WTC11 (cell line): Measurements from ENCODE around the gene KRT222. TPM values are rescaled to one million over a fixed set of nuclear protein-coding genes. Genes with fewer than 3 reads are reported as not detected.

Source experiments
- ATAC-seq: fragments of 200-7000 bp; cut with Tn5 transposase; 2 replicates; pipeline ENCODE4 v1.10.0; 2021; ENCODE audit warnings: mild to moderate bottlenecking, moderate library complexity
- CTCF ChIA-PET: fragments of 300-600 bp; sonication (Branson Sonifier 250); formaldehyde crosslinking; loops from one replicate; lab custom pipeline; 2021; ENCODE audit warnings: antibody characterized with exemption; lab: Charles Lee
- POLR2A ChIA-PET: fragments of 350-600 bp; sonication (Branson Sonifier 250); formaldehyde crosslinking; loops from one replicate; lab custom pipeline; 2021; ENCODE audit warnings: antibody characterized with exemption; lab: Charles Lee
- DNase-seq: peaks from one replicate; pipeline ENCODE4 v3.0.0; 2021; ENCODE audit warnings: low spot score
- H3K27ac Mint-ChIP-seq: 2 replicates; pipeline ENCODE4 v1.8.0; 2021; ENCODE audit warnings: mixed read lengths
- H3K27me3 Mint-ChIP-seq: 2 replicates; pipeline ENCODE4 v1.8.0; 2021; ENCODE audit warnings: low read depth, mild to moderate bottlenecking, moderate library complexity, mixed read lengths
- H3K36me3 Mint-ChIP-seq: 2 replicates; pipeline ENCODE4 v1.8.0; 2021; ENCODE audit warnings: mixed read lengths
- H3K4me1 Mint-ChIP-seq: 2 replicates; pipeline ENCODE4 v1.8.0; 2022; ENCODE audit warnings: mixed read lengths
- H3K4me3 Mint-ChIP-seq: 2 replicates; pipeline ENCODE4 v1.8.0; 2021; ENCODE audit warnings: mild to moderate bottlenecking, moderate library complexity, mixed read lengths
- H3K9me3 Mint-ChIP-seq: 2 replicates; pipeline ENCODE4 v1.8.0; 2021; ENCODE audit warnings: mixed read lengths
- ELF4 ChIP-seq: sonication (generic); formaldehyde crosslinking; IDR thresholded peaks from 2 replicates; pipeline ENCODE4 v1.8.1; 2022; ENCODE audit warnings: low read depth, mild to moderate bottlenecking, moderate library complexity, missing genetic modification reagents
- ESRRA ChIP-seq: sonication (generic); formaldehyde crosslinking; IDR thresholded peaks from 2 replicates; pipeline ENCODE4 v1.8.1; 2022; ENCODE audit warnings: mild to moderate bottlenecking, missing genetic modification reagents, borderline replicate concordance
- FOXK1 ChIP-seq: sonication (generic); formaldehyde crosslinking; IDR thresholded peaks from 2 replicates; pipeline ENCODE4 v1.8.0; 2022; ENCODE audit warnings: mild to moderate bottlenecking, moderate library complexity, missing genetic modification reagents
- FOXP1 ChIP-seq: sonication (generic); formaldehyde crosslinking; IDR thresholded peaks from 2 replicates; pipeline ENCODE4 v1.8.0; 2022; ENCODE audit warnings: missing genetic modification reagents, mild to moderate bottlenecking, moderate library complexity, borderline replicate concordance
- GTF2I ChIP-seq: fragments of 250-450 bp; sonication (Bioruptor Pico); conservative IDR thresholded peaks from 2 replicates; pipeline ENCODE4 v1.4.0; 2021; ENCODE audit warnings: mild to moderate bottlenecking
- KAT7 ChIP-seq: sonication (generic); formaldehyde crosslinking; IDR thresholded peaks from 2 replicates; pipeline ENCODE4 v1.8.1; 2023; ENCODE audit warnings: missing genetic modification reagents, mild to moderate bottlenecking, borderline replicate concordance
- MXD4 ChIP-seq: fragments of 250-450 bp; sonication (Bioruptor Pico); IDR thresholded peaks from 2 replicates; pipeline ENCODE4 v1.8.0; 2021; ENCODE audit warnings: mild to moderate bottlenecking, moderate library complexity, borderline replicate concordance
- NFATC4 ChIP-seq: fragments of 250-450 bp; sonication (Bioruptor Pico); IDR thresholded peaks from 2 replicates; pipeline ENCODE4 v1.9.0; 2021; ENCODE audit warnings: mild to moderate bottlenecking
- RORB ChIP-seq: fragments of 250-450 bp; sonication (Bioruptor Pico); IDR thresholded peaks from 2 replicates; pipeline ENCODE4 v1.9.0; 2021; ENCODE audit warnings: mild to moderate bottlenecking
- SMAD4 ChIP-seq: sonication (generic); formaldehyde crosslinking; IDR thresholded peaks from 2 replicates; pipeline ENCODE4 v1.8.0; 2022; ENCODE audit warnings: mild to moderate bottlenecking, missing genetic modification reagents
- TEAD1 ChIP-seq: sonication (generic); formaldehyde crosslinking; IDR thresholded peaks from 2 replicates; pipeline ENCODE4 v1.8.0; 2022; ENCODE audit warnings: mild to moderate bottlenecking, missing genetic modification reagents
- ZMAT4 ChIP-seq: fragments of 250-450 bp; sonication (Bioruptor Pico); IDR thresholded peaks from 2 replicates; pipeline ENCODE4 v1.9.0; 2021; ENCODE audit warnings: mild to moderate bottlenecking
- ZNF138 ChIP-seq: sonication (generic); formaldehyde crosslinking; conservative IDR thresholded peaks from 2 replicates; pipeline ENCODE4 v1.8.1; 2022; ENCODE audit warnings: mild to moderate bottlenecking, moderate library complexity, missing genetic modification reagents
- ZNF232 ChIP-seq: sonication (generic); formaldehyde crosslinking; IDR thresholded peaks from 2 replicates; pipeline ENCODE4 v1.8.0; 2022; ENCODE audit warnings: mild to moderate bottlenecking, missing genetic modification reagents
- ZNF317 ChIP-seq: sonication (generic); formaldehyde crosslinking; IDR thresholded peaks from 2 replicates; pipeline ENCODE4 v1.8.1; 2023; ENCODE audit warnings: low read depth, mild to moderate bottlenecking, moderate library complexity, missing genetic modification reagents, borderline replicate concordance
- ZNF423 ChIP-seq: fragments of 250-450 bp; sonication (Bioruptor Pico); IDR thresholded peaks from 2 replicates; pipeline ENCODE4 v2.1.2; 2022; ENCODE audit warnings: mild to moderate bottlenecking, moderate library complexity
- ZNF425 ChIP-seq: fragments of 250-450 bp; sonication (Bioruptor Pico); conservative IDR thresholded peaks from 2 replicates; pipeline ENCODE4 v1.9.0; 2021; ENCODE audit warnings: mild to moderate bottlenecking
- ZNF671 ChIP-seq: fragments of 250-450 bp; sonication (Bioruptor Pico); IDR thresholded peaks from 2 replicates; pipeline ENCODE4 v1.8.0; 2021; ENCODE audit warnings: mild to moderate bottlenecking
- total RNA-seq: library from RNA; stranded (reverse); gene quantifications from 3 replicates; pipeline ENCODE4 v1.2.3, GENCODE V29; 2021
- TF ChIP-seq, protein P1 (sequence below): sonication (generic); formaldehyde crosslinking; IDR thresholded peaks from 2 replicates; pipeline ENCODE4 v1.8.0; 2023; ENCODE audit warnings: missing genetic modification reagents, mild to moderate bottlenecking, borderline replicate concordance
- TF ChIP-seq, protein P2 (sequence below): sonication (generic); formaldehyde crosslinking; IDR thresholded peaks from 2 replicates; pipeline ENCODE4 v1.8.1; 2022; ENCODE audit warnings: low read depth, mild to moderate bottlenecking, moderate library complexity, missing genetic modification reagents, borderline replicate concordance
- TF ChIP-seq, protein P3 (sequence below): fragments of 250-450 bp; sonication (Bioruptor Pico); IDR thresholded peaks from 2 replicates; pipeline ENCODE4 v2.1.2; 2022; ENCODE audit warnings: mild to moderate bottlenecking, moderate library complexity
- TF ChIP-seq, protein P4 (sequence below): sonication (generic); formaldehyde crosslinking; IDR thresholded peaks from 2 replicates; pipeline ENCODE4 v1.8.1; 2022; ENCODE audit warnings: low read depth, missing genetic modification reagents, borderline replicate concordance

KRT222 gene
- total RNA-seq, 1 experiment from 2014 or later = 0.09 TPM

GRCh38 chr17:40622509-40622928 lies 42.5 kb downstream of the KRT222 start (continued):
- TF ChIP-seq, protein P1, sequence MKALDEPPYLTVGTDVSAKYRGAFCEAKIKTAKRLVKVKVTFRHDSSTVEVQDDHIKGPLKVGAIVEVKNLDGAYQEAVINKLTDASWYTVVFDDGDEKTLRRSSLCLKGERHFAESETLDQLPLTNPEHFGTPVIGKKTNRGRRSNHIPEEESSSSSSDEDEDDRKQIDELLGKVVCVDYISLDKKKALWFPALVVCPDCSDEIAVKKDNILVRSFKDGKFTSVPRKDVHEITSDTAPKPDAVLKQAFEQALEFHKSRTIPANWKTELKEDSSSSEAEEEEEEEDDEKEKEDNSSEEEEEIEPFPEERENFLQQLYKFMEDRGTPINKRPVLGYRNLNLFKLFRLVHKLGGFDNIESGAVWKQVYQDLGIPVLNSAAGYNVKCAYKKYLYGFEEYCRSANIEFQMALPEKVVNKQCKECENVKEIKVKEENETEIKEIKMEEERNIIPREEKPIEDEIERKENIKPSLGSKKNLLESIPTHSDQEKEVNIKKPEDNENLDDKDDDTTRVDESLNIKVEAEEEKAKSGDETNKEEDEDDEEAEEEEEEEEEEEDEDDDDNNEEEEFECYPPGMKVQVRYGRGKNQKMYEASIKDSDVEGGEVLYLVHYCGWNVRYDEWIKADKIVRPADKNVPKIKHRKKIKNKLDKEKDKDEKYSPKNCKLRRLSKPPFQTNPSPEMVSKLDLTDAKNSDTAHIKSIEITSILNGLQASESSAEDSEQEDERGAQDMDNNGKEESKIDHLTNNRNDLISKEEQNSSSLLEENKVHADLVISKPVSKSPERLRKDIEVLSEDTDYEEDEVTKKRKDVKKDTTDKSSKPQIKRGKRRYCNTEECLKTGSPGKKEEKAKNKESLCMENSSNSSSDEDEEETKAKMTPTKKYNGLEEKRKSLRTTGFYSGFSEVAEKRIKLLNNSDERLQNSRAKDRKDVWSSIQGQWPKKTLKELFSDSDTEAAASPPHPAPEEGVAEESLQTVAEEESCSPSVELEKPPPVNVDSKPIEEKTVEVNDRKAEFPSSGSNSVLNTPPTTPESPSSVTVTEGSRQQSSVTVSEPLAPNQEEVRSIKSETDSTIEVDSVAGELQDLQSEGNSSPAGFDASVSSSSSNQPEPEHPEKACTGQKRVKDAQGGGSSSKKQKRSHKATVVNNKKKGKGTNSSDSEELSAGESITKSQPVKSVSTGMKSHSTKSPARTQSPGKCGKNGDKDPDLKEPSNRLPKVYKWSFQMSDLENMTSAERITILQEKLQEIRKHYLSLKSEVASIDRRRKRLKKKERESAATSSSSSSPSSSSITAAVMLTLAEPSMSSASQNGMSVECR (CRISPR knock-in tag) = no peak
- TF ChIP-seq FOXK1 (CRISPR knock-in tag) = no peak
- no peak for TF ChIP-seq ELF4
- TF ChIP-seq ZMAT4 (CRISPR knock-in tag) = no peak
- TF ChIP-seq SMAD4 (CRISPR knock-in tag) = no peak
- no peak for TF ChIP-seq MXD4 (CRISPR knock-in tag)
- TF ChIP-seq ZNF232 (CRISPR knock-in tag) = no peak
- TF ChIP-seq, all 79 proteins: peak for 0

DNA sequence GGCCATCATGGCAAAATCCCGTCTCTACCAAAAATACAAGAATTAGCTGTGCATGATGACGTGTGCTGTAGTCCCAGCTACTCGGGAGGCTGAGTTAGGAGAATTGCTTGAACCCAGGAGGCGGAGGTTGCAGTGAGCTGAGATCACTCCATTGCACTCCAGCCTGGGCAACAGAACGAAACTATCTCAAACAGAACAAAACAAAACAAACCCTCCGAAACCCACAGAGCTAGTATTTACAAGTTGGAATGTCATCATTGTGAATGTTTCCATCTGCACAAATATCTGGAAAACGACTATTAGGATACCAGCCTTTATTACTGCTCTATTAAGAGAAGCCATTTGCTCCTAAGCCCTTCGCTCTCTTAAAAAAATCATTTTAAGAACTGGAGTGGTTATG lies 43.4 kb downstream of the KRT222 start:
- H3K27me3 Mint-ChIP-seq = peaks cover 2% of the 10 kb centered on the region; the same call in 1 of the 2 replicates
- CTCF ChIA-PET = interaction anchor here (0.8 kb wide), 1 partner anchor 106 kb away, joined by 3 read pairs; no protein-coding TSS in a partner anchor
- POLR2A ChIA-PET = no interaction called here
- H3K36me3 Mint-ChIP-seq = no peaks in the 10 kb centered on the region
- H3K27ac Mint-ChIP-seq = no peak overlapping the region
- peaks cover 15% of the 10 kb centered on the region for H3K4me1 Mint-ChIP-seq
- H3K9me3 Mint-ChIP-seq = no peaks in the 10 kb centered on the region
- DNase-seq = no peak
- TF ChIP-seq ZNF425 (CRISPR knock-in tag) (no peak), ZNF423 (no peak), FOXP1 (CRISPR knock-in tag) (no peak), ZNF671 (no peak), KAT7 (CRISPR knock-in tag) (no peak), NFATC4 (CRISPR knock-in tag) (no peak), ZMAT4 (CRISPR knock-in tag) (no peak), ZNF317 (no peak)
- TF ChIP-seq, protein P2, sequence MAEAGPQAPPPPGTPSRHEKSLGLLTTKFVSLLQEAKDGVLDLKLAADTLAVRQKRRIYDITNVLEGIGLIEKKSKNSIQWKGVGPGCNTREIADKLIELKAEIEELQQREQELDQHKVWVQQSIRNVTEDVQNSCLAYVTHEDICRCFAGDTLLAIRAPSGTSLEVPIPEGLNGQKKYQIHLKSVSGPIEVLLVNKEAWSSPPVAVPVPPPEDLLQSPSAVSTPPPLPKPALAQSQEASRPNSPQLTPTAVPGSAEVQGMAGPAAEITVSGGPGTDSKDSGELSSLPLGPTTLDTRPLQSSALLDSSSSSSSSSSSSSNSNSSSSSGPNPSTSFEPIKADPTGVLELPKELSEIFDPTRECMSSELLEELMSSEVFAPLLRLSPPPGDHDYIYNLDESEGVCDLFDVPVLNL (CRISPR knock-in tag) = no peak
- H3K4me3 Mint-ChIP-seq = no peak overlapping the region
- no peak for ATAC-seq

DNA sequence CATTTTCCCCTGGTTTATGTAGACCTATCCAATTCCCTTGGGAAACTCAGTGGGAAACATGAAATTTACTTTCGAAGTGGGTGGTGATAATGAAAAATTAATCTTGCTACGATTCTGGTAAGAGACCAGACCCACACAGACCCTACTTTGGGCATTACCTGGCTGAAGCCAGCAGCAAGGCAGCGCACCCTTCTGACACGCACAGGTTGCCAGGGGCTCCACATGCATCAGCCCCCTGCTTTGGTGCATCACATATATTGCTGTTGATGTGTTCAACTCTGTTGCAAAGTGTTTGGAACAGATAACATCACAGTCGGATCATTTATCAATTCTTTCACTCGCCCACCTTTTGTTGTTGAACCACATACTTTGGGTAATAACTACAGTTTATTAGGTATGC lies 44.0 kb downstream of the KRT222 start:
- no peak overlapping the region for H3K4me3 Mint-ChIP-seq
- ChIA-PET CTCF (interaction anchor here (0.8 to 1.8 kb wide), 10 partner anchors 14 to 258 kb away, joined by 3 to 9 read pairs (median 5); partner anchors contain the start of gene KRT222), POLR2A (no interaction called here)
- H3K27ac Mint-ChIP-seq = no peak overlapping the region
- H3K9me3 Mint-ChIP-seq = no peaks in the 10 kb centered on the region
- H3K36me3 Mint-ChIP-seq = no peaks in the 10 kb centered on the region
- H3K4me1 Mint-ChIP-seq = peaks cover 15% of the 10 kb centered on the region
- DNase-seq (no peak), ATAC-seq (no peak)
- TF ChIP-seq, protein P3, sequence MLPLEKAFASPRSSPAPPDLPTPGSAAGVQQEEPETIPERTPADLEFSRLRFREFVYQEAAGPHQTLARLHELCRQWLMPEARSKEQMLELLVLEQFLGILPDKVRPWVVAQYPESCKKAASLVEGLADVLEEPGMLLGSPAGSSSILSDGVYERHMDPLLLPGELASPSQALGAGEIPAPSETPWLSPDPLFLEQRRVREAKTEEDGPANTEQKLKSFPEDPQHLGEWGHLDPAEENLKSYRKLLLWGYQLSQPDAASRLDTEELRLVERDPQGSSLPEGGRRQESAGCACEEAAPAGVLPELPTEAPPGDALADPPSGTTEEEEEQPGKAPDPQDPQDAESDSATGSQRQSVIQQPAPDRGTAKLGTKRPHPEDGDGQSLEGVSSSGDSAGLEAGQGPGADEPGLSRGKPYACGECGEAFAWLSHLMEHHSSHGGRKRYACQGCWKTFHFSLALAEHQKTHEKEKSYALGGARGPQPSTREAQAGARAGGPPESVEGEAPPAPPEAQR (CRISPR knock-in tag) = no peak
- TF ChIP-seq ZNF138 (no peak), GTF2I (CRISPR knock-in tag) (no peak), ZMAT4 (CRISPR knock-in tag) (no peak), FOXK1 (CRISPR knock-in tag) (no peak), KAT7 (CRISPR knock-in tag) (no peak), ESRRA (CRISPR knock-in tag) (no peak), TEAD1 (CRISPR knock-in tag) (no peak), RORB (no peak)
- TF ChIP-seq, protein P4, sequence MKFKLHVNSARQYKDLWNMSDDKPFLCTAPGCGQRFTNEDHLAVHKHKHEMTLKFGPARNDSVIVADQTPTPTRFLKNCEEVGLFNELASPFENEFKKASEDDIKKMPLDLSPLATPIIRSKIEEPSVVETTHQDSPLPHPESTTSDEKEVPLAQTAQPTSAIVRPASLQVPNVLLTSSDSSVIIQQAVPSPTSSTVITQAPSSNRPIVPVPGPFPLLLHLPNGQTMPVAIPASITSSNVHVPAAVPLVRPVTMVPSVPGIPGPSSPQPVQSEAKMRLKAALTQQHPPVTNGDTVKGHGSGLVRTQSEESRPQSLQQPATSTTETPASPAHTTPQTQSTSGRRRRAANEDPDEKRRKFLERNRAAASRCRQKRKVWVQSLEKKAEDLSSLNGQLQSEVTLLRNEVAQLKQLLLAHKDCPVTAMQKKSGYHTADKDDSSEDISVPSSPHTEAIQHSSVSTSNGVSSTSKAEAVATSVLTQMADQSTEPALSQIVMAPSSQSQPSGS (CRISPR knock-in tag) = no peak
- peaks cover 2% of the 10 kb centered on the region; the same call in 1 of the 2 replicates for H3K27me3 Mint-ChIP-seq
